ENCODE results near the gene SKP2.

The SKP2 gene

GRCh38 chr5:36205329-36205728, 53.4 kb downstream of the SKP2 start:
- no peak overlapping the region for H3K4me3 ChIP-seq (replicated peaks; ENCODE audit: low read depth, low read length)
- DNase-seq (ENCODE audit: extremely low read depth, insufficient read length): no peak
- no peaks in the 10 kb centered on the region for H3K36me3 ChIP-seq (ENCODE audit: control insufficient read depth, insufficient read depth, low read length)
- no peaks in the 10 kb centered on the region for H3K27me3 ChIP-seq (replicated peaks; ENCODE audit: control insufficient read depth, insufficient read depth, low read length)
- no peak for TF ChIP-seq CTCF (IDR thresholded peaks at IDR 0.05; ENCODE audit: insufficient read depth, low read length, poor library complexity, severe bottlenecking)

- no peak for TF ChIP-seq CTCF (IDR thresholded peaks at IDR 0.05; ENCODE audit: insufficient read depth, low read length, poor library complexity, severe bottlenecking)
- no peak for DNase-seq (ENCODE audit: extremely low read depth, insufficient read length)
- Histone ChIP-seq H3K36me3 (ENCODE audit: control insufficient read depth, insufficient read depth, low read length) (no peaks in the 10 kb centered on the region), H3K4me3 (replicated peaks; ENCODE audit: low read depth, low read length) (no peak overlapping the region), H3K27me3 (replicated peaks; ENCODE audit: control insufficient read depth, insufficient read depth, low read length) (no peaks in the 10 kb centered on the region)
These were observed 55.0 kb downstream of the SKP2 start for GRCh38 chr5:36206913-36207312.

GRCh38 chr5:36208786-36209185, 56.9 kb downstream of the SKP2 start:
- Histone ChIP-seq H3K36me3 (ENCODE audit: control insufficient read depth, insufficient read depth, low read length) (no peaks in the 10 kb centered on the region), H3K4me3 (replicated peaks; ENCODE audit: low read depth, low read length) (no peak overlapping the region), H3K27me3 (replicated peaks; ENCODE audit: control insufficient read depth, insufficient read depth, low read length) (no peaks in the 10 kb centered on the region)
- no peak for TF ChIP-seq CTCF (IDR thresholded peaks at IDR 0.05; ENCODE audit: insufficient read depth, low read length, poor library complexity, severe bottlenecking)
- no peak for DNase-seq (ENCODE audit: extremely low read depth, insufficient read length)

- DNase-seq (ENCODE audit: extremely low read depth, insufficient read length): no peak
- Histone ChIP-seq H3K4me3 (replicated peaks; ENCODE audit: low read depth, low read length) (no peak overlapping the region), H3K36me3 (ENCODE audit: control insufficient read depth, insufficient read depth, low read length) (no peaks in the 10 kb centered on the region), H3K27me3 (replicated peaks; ENCODE audit: control insufficient read depth, insufficient read depth, low read length) (no peaks in the 10 kb centered on the region)
- no peak for TF ChIP-seq CTCF (IDR thresholded peaks at IDR 0.05; ENCODE audit: insufficient read depth, low read length, poor library complexity, severe bottlenecking)
These were observed 57.8 kb downstream of the SKP2 start for GRCh38 chr5:36209664-36210063.

- Histone ChIP-seq H3K4me3 (replicated peaks; ENCODE audit: low read depth, low read length) (no peak overlapping the region), H3K27me3 (replicated peaks; ENCODE audit: control insufficient read depth, insufficient read depth, low read length) (no peaks in the 10 kb centered on the region), H3K36me3 (ENCODE audit: control insufficient read depth, insufficient read depth, low read length) (no peaks in the 10 kb centered on the region)
- TF ChIP-seq CTCF (IDR thresholded peaks at IDR 0.05; ENCODE audit: insufficient read depth, low read length, poor library complexity, severe bottlenecking): peak; percentile 14
- no peak for DNase-seq (ENCODE audit: extremely low read depth, insufficient read length)
These were observed 62.5 kb downstream of the SKP2 start for GRCh38 chr5:36214436-36214835.

GRCh38 chr5:36215910-36216309, 64.0 kb downstream of the SKP2 start:
- TF ChIP-seq CTCF (IDR thresholded peaks at IDR 0.05; ENCODE audit: insufficient read depth, low read length, poor library complexity, severe bottlenecking): no peak
- no peaks in the 10 kb centered on the region for H3K27me3 ChIP-seq (replicated peaks; ENCODE audit: control insufficient read depth, insufficient read depth, low read length)
- H3K36me3 ChIP-seq (ENCODE audit: control insufficient read depth, insufficient read depth, low read length): no peaks in the 10 kb centered on the region

More at GRCh38 chr5:36215910-36216309, 64.0 kb downstream of the SKP2 start:
- no peak for DNase-seq (ENCODE audit: extremely low read depth, insufficient read length)
- H3K4me3 ChIP-seq (replicated peaks; ENCODE audit: low read depth, low read length): no peak overlapping the region
